Middle frontal gyrus (tissue), 1 donor: ENCODE data around the gene SOHLH2.

Source experiments
- DNase-seq: peaks from one replicate; pipeline ENCODE4 v3.0.0-alpha.2; 2015; ENCODE audit warnings: low spot score; ENCODE audit errors: extremely low spot score

Gene SOHLH2

GRCh38 chr13:36188441-36188840, 25.9 kb downstream of the SOHLH2 start:
- no peak for DNase-seq

GRCh38 chr13:36183901-36184300, 30.5 kb downstream of the SOHLH2 start:
- DNase-seq: no peak

GRCh38 chr13:36175621-36176020, 38.7 kb downstream of the SOHLH2 start:
- no peak for DNase-seq

GRCh38 chr13:36174923-36175322, 39.4 kb downstream of the SOHLH2 start:
- no peak for DNase-seq

- no peak for DNase-seq
These were observed 40.6 kb downstream of the SOHLH2 start for GRCh38 chr13:36173571-36174322.

GRCh38 chr13:36166046-36166445, 48.3 kb downstream of the SOHLH2 start:
- DNase-seq: no peak

- DNase-seq: no peak
These were observed 50.5 kb downstream of the SOHLH2 start for GRCh38 chr13:36163809-36164308.

GRCh38 chr13:36163286-36163685, 51.1 kb downstream of the SOHLH2 start:
- DNase-seq: no peak

- DNase-seq: no peak
These were observed 54.1 kb downstream of the SOHLH2 start for GRCh38 chr13:36160297-36160696.

- DNase-seq: no peak
These were observed 55.7 kb downstream of the SOHLH2 start for GRCh38 chr13:36158611-36159010.

- DNase-seq: no peak
These were observed 56.9 kb downstream of the SOHLH2 start for GRCh38 chr13:36157480-36157879.

GRCh38 chr13:36154567-36155291, 59.6 kb downstream of the SOHLH2 start:
- DNase-seq: no peak

- DNase-seq: no peak
These were observed 62.8 kb downstream of the SOHLH2 start for GRCh38 chr13:36151591-36151990.

GRCh38 chr13:36148446-36148845, 65.9 kb downstream of the SOHLH2 start:
- DNase-seq: no peak

GRCh38 chr13:36147330-36147729, 67.0 kb downstream of the SOHLH2 start:
- DNase-seq: no peak

- no peak for DNase-seq
These were observed 67.7 kb downstream of the SOHLH2 start for GRCh38 chr13:36146511-36147269.

- DNase-seq: no peak
These were observed 70.6 kb downstream of the SOHLH2 start for GRCh38 chr13:36143738-36144137.

GRCh38 chr13:36142735-36143134, 71.6 kb downstream of the SOHLH2 start:
- DNase-seq: no peak

GRCh38 chr13:36135876-36136275, 78.5 kb downstream of the SOHLH2 start:
- DNase-seq: no peak

GRCh38 chr13:36134632-36135031, 79.7 kb downstream of the SOHLH2 start:
- no peak for DNase-seq

GRCh38 chr13:36133950-36134626, 80.3 kb downstream of the SOHLH2 start:
- no peak for DNase-seq
